Neuronal stem cell (in vitro differentiated cells): ENCODE data around the gene SMCHD1.

ENCODE experiments used
- DNase-seq: peaks from one replicate; pipeline ENCODE4 v3.0.0-alpha.2; 2013; ENCODE audit warnings: low spot score
- H2AFZ ChIP-seq: one replicate; pipeline ENCODE4 v1.6.1; 2013; ENCODE audit warnings: mild to moderate bottlenecking, low read length, inconsistent platforms
- H2AK5ac ChIP-seq: 2 replicates; pipeline ENCODE4 v1.6.1; 2013; ENCODE audit warnings: low read depth, mild to moderate bottlenecking, inconsistent platforms, low read length, moderate library complexity, mixed read lengths
- H2BK120ac ChIP-seq: 2 replicates; pipeline ENCODE4 v1.6.1; 2013; ENCODE audit warnings: low read depth, mild to moderate bottlenecking, inconsistent platforms, low read length, moderate library complexity, mixed read lengths
- H2BK12ac ChIP-seq: one replicate; pipeline ENCODE4 v1.6.1; 2013; ENCODE audit warnings: low read length, inconsistent platforms
- H2BK15ac ChIP-seq: 2 replicates; pipeline ENCODE4 v1.6.1; 2013; ENCODE audit warnings: mild to moderate bottlenecking, low read length, inconsistent platforms, mixed read lengths
- H2BK5ac ChIP-seq: one replicate; pipeline ENCODE4 v1.6.1; 2013; ENCODE audit warnings: inconsistent platforms, mild to moderate bottlenecking, low read length, moderate library complexity
- H3K14ac ChIP-seq: one replicate; pipeline ENCODE4 v1.6.1; 2013; ENCODE audit warnings: low read length, inconsistent platforms
- H3K18ac ChIP-seq: 2 replicates; pipeline ENCODE4 v1.6.1; 2013; ENCODE audit warnings: low read length, inconsistent platforms
- H3K23ac ChIP-seq: 2 replicates; pipeline ENCODE4 v1.6.1; 2013; ENCODE audit warnings: low read depth, mild to moderate bottlenecking, mixed read lengths, low read length, inconsistent platforms; ENCODE audit not compliant: poor library complexity
- H3K27ac ChIP-seq: replicated peaks from 3 replicates; pipeline ENCODE4 v1.5.1; 2013; ENCODE audit warnings: low read length, inconsistent platforms
- H3K27me3 ChIP-seq, 3 experiments: 2 replicates each; pipeline ENCODE4 v1.6.1; 2013; ENCODE audit warnings: low read length in 3 of 3, mild to moderate bottlenecking in 2 of 3, inconsistent platforms in 1 of 3, low read depth in 1 of 3, mixed read lengths in 1 of 3, moderate library complexity in 1 of 3; ENCODE audit not compliant: control insufficient read depth in 3 of 3, insufficient read depth in 3 of 3
- H3K36me3 ChIP-seq, 2 donors: replicated peaks in 1 of 2; 2 replicates each; pipeline ENCODE4 v1.6.1; 2013; ENCODE audit warnings: low read length in 2 of 2; ENCODE audit not compliant: control insufficient read depth in 2 of 2, insufficient read depth in 2 of 2
- H3K4ac ChIP-seq: 2 replicates; pipeline ENCODE4 v1.6.1; 2013; ENCODE audit warnings: inconsistent platforms, mild to moderate bottlenecking, low read length, moderate library complexity
- H3K4me1 ChIP-seq, 2 donors: 1 replicate in 1 of 2; 2 replicates in 1 of 2; pipeline ENCODE4 v1.6.1; 2013; ENCODE audit warnings: low read length in 2 of 2, low read depth in 1 of 2; ENCODE audit not compliant: control insufficient read depth in 2 of 2, insufficient read depth in 1 of 2
- H3K4me2 ChIP-seq: one replicate; pipeline ENCODE4 v1.6.1; 2013; ENCODE audit warnings: mild to moderate bottlenecking, low read length, inconsistent platforms; ENCODE audit not compliant: insufficient read depth, poor library complexity, severe bottlenecking
- H3K4me3 ChIP-seq, 2 donors: 2 replicates each; pipeline ENCODE4 v1.5.1; 2013; ENCODE audit warnings: low read length in 2 of 2, mild to moderate bottlenecking in 2 of 2, inconsistent platforms in 1 of 2, moderate library complexity in 1 of 2
- H3K79me1 ChIP-seq: one replicate; pipeline ENCODE4 v1.6.1; 2013; ENCODE audit warnings: low read depth, mild to moderate bottlenecking, inconsistent platforms, low read length, moderate library complexity
- H3K9ac ChIP-seq: one replicate; pipeline ENCODE4 v1.6.1; 2013; ENCODE audit warnings: mild to moderate bottlenecking, low read depth, low read length, inconsistent platforms; ENCODE audit not compliant: poor library complexity
- H3K9me3 ChIP-seq, 2 donors: replicated peaks in 1 of 2; 2 replicates each; pipeline versions ENCODE3 to v1.6.1; 2013; ENCODE audit warnings: low read length in 2 of 2, mild to moderate bottlenecking in 2 of 2, inconsistent platforms in 1 of 2, low read depth in 1 of 2, mixed read lengths in 1 of 2, moderate library complexity in 1 of 2; ENCODE audit not compliant: control insufficient read depth in 2 of 2, insufficient read depth in 1 of 2
- H4K8ac ChIP-seq: one replicate; pipeline ENCODE4 v1.6.1; 2013; ENCODE audit warnings: low read depth, mild to moderate bottlenecking, inconsistent platforms, low read length, moderate library complexity
- H4K91ac ChIP-seq: one replicate; pipeline ENCODE4 v1.6.1; 2013; ENCODE audit warnings: low read length, low read depth, mild to moderate bottlenecking, inconsistent platforms; ENCODE audit not compliant: poor library complexity
- WGBS, 2 donors: extraction: QIAGEN DNeasy Blood & Tissue Kit; methylation state at CpG; one replicate each; pipeline ENCODE4 v1.1.7; 2013; ENCODE audit warnings: missing lambda C conversion rate in 2 of 2, mixed read lengths in 1 of 2; ENCODE audit not compliant: insufficient read length in 2 of 2, insufficient replicate concordance in 1 of 2; ENCODE audit errors: extremely low coverage in 2 of 2; 5-methylcytosine and 5-hydroxymethylcytosine counted together

The SMCHD1 gene

DNA sequence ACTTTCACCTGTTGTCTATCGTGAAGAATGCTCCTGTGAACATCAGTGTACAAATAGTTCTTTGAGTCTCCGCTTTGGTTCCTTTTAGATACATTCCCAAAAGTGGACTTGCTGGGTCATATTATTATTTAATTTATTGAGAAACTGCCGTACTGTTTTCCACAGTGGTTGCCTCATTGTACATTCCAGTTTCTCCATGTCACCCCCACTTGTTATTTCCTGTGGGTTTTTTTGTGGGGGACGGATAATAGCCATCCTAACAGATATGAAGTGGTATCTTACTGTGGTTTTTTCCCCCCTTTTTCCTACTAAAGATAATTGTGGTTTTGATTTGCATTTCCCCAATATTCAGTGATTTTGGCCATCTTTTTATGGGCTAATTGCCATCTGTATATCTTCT lies 53.8 kb downstream of the SMCHD1 start:
- no peak overlapping the region for H3K18ac ChIP-seq
- H3K14ac ChIP-seq: no peak overlapping the region
- H4K91ac ChIP-seq: no peak overlapping the region
- H3K4me2 ChIP-seq: no peak overlapping the region
- H3K4ac ChIP-seq: no peak overlapping the region
- H3K27me3 ChIP-seq: no peaks in the 10 kb centered on the region
- H2BK12ac ChIP-seq: no peak overlapping the region
- H4K8ac ChIP-seq: no peak overlapping the region
- H3K4me1 ChIP-seq: no peaks in the 10 kb centered on the region
- DNase-seq: no peak
- no peaks in the 10 kb centered on the region for H3K79me1 ChIP-seq
- H3K9ac ChIP-seq: no peak overlapping the region
- H2BK120ac ChIP-seq: no peak overlapping the region
- H3K4me3 ChIP-seq: no peak overlapping the region
- no peak overlapping the region for H2BK5ac ChIP-seq
- H2BK15ac ChIP-seq: no peak overlapping the region
- H3K36me3 ChIP-seq: peaks cover 13 to 97% of the 10 kb centered on the region in 2 donors
- peaks cover 0 to 22% of the 10 kb centered on the region in 2 donors for H3K9me3 ChIP-seq
- no peak overlapping the region for H2AK5ac ChIP-seq
- no peak overlapping the region for H3K27ac ChIP-seq
- no peak overlapping the region for H3K23ac ChIP-seq
- no peak overlapping the region for H2AFZ ChIP-seq
- no CpG with 5 or more reads among the region's 4 CpGs for WGBS, 2 donors

DNA sequence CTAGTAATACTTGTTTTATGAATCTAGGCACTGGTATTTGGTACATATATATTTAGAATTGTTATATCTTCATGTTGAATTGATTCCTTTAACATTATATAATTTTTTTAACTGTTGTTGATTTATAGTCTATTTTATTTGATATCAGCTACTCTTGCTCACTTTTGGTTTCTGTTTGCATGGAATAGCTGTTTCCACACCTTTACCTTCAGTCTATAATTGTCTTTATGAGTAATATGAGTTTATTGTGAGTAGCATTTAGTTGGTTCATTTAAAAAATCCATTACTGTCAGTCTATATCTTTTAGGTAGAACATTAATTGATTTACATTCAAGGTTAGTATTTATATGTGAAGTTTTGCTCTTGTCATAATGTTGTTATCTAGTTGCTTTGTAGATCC lies 58.6 kb downstream of the SMCHD1 start:
- no peak overlapping the region for H3K18ac ChIP-seq
- peaks cover 13 to 98% of the 10 kb centered on the region in 2 donors for H3K36me3 ChIP-seq
- no peak overlapping the region for H2AK5ac ChIP-seq
- H3K27ac ChIP-seq: no peak overlapping the region
- H3K9ac ChIP-seq: no peak overlapping the region
- no peak overlapping the region for H3K4ac ChIP-seq
- H3K14ac ChIP-seq: no peak overlapping the region
- no peak overlapping the region for H3K23ac ChIP-seq
- DNase-seq: no peak
- no peak overlapping the region for H2BK12ac ChIP-seq
- no peak overlapping the region for H2BK15ac ChIP-seq
- no peak overlapping the region for H3K4me3 ChIP-seq
- H3K79me1 ChIP-seq: peaks cover 8% of the 10 kb centered on the region
- H4K8ac ChIP-seq: no peak overlapping the region
- no peaks in the 10 kb centered on the region for H3K27me3 ChIP-seq
- H4K91ac ChIP-seq: no peak overlapping the region
- H2AFZ ChIP-seq: no peak overlapping the region
- H3K9me3 ChIP-seq: peaks cover 0 to 23% of the 10 kb centered on the region in 2 donors
- H2BK120ac ChIP-seq: no peak overlapping the region
- H2BK5ac ChIP-seq: no peak overlapping the region
- H3K4me1 ChIP-seq: no peaks in the 10 kb centered on the region
- no peak overlapping the region for H3K4me2 ChIP-seq

DNA sequence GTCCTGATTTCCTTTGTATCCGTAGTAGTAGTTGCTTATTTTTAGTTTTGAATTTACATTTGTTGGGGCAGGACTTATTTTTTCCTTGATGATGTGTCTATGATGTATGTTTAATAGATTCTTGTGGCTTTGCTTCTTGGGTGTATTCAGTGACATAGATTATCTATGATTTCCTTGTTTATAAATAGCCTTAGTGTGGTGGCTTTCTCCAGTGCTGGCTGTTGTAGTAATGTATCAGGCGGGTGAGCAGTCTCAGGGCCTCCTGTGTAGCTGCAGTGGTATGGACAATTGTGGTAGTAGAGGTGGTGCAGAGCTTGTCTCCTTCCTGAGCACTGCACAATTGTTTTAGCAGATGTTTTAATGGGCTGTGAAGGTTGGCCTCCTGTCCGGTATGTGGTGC lies 60.5 kb downstream of the SMCHD1 start:
- Histone ChIP-seq H3K18ac (no peak overlapping the region), H3K14ac (no peak overlapping the region), H4K8ac (no peak overlapping the region), H3K4ac (no peak overlapping the region), H3K4me2 (no peak overlapping the region), H2BK120ac (no peak overlapping the region), H2AFZ (no peak overlapping the region), H3K36me3 (peaks cover 18 to 98% of the 10 kb centered on the region in 2 donors), H3K27ac (no peak overlapping the region), H2AK5ac (no peak overlapping the region), H3K4me1 (no peaks in the 10 kb centered on the region), H2BK15ac (no peak overlapping the region), H3K9ac (no peak overlapping the region), H3K27me3 (no peaks in the 10 kb centered on the region), H2BK5ac (no peak overlapping the region), H4K91ac (no peak overlapping the region), H3K9me3 (peaks cover 0 to 12% of the 10 kb centered on the region in 2 donors), H3K23ac (no peak overlapping the region), H2BK12ac (no peak overlapping the region), H3K4me3 (no peak overlapping the region), H3K79me1 (peaks cover 8% of the 10 kb centered on the region)
- DNase-seq: no peak
- no CpG with 5 or more reads among the region's 3 CpGs for WGBS, 2 donors

DNA sequence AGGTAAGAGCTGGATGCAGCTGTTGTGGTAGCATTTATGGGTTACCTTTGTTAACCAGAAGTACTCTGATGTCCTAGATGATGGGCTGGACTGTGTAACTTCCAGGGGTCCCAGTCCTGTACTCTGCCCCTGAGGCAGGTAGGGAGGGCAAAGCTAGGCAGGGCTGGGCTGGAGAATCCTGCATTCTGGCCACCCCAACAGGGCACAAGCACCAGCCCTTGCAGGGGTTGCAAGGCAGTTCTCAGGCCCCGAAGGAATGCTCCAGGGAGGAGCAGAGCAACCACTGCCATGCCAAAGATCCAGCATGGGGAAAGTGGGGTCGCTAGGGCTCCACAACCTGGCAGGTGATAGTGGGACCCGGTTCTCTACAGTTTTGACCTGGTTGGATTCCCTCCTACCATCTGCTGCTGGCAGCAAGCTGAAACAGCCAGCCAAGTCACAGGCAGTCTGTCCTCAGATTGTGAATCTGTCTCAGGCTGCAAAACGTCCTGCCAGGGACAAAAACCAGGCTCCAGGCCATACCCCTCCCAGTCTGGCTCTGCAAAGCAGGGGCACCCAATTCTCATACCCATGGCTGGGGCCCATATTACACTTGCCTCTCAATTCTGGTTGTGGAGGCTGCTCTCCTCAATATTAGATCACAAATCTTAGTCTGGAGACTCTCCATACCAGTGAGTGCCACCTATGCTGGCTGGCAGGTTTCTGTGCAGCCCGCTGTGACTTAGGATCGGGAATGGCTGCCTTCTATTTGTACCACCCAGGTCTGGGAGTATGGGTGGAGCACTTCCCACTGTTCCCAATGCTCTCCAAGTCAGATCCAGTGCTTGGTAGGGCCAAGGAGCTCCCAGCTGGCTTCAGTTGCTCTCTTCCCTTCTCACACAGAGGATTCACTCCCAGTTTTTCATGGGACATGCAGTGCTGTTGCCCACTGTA lies 61.1 kb downstream of the SMCHD1 start:
- H3K4me3 ChIP-seq: no peak overlapping the region
- peaks cover 0 to 9% of the 10 kb centered on the region in 2 donors for H3K9me3 ChIP-seq
- no peak overlapping the region for H3K4me2 ChIP-seq
- H2BK5ac ChIP-seq: no peak overlapping the region
- H2BK12ac ChIP-seq: no peak overlapping the region
- H3K4ac ChIP-seq: no peak overlapping the region
- H3K9ac ChIP-seq: no peak overlapping the region
- H3K27me3 ChIP-seq: no peaks in the 10 kb centered on the region
- H3K18ac ChIP-seq: peak overlapping the region; percentile 52
- H2BK120ac ChIP-seq: no peak overlapping the region
- H2AFZ ChIP-seq: no peak overlapping the region
- no peak overlapping the region for H3K14ac ChIP-seq
- WGBS, 2 donors: no CpG with 5 or more reads among the region's 6 CpGs
- H3K36me3 ChIP-seq: peaks cover 18 to 100% of the 10 kb centered on the region in 2 donors
- H3K23ac ChIP-seq: peak overlapping the region; percentile 93
- no peak overlapping the region for H2AK5ac ChIP-seq
- no peaks in the 10 kb centered on the region for H3K4me1 ChIP-seq
- H4K91ac ChIP-seq: no peak overlapping the region
- no peak overlapping the region for H4K8ac ChIP-seq
- H2BK15ac ChIP-seq: no peak overlapping the region
- no peak overlapping the region for H3K27ac ChIP-seq
- no peak for DNase-seq
- peaks cover 8% of the 10 kb centered on the region for H3K79me1 ChIP-seq
